ENCODE results near the gene SHISA5.
"Not testable (repeated sequence)": the region's sequence is repeated elsewhere in the genome, so short reads cannot be mapped to it uniquely, and the experiment has no call there.

The SHISA5 gene

GRCh38 chr3:48504051-48504946 is at the start of gene SHISA5:
SHISA5 (minus strand) TSS chr3:48504174; CDS start chr3:48504094, 80 bp downstream.
- peak within 1 kb of the TSS; percentile 68 for H3K4me3 ChIP-seq (ENCODE audit: control insufficient read depth, low read depth, low read length)
- peak; percentile 71 for DNase-seq (ENCODE audit: low read depth)
- no peak for TF ChIP-seq CTCF (conservative IDR thresholded peaks at IDR 0.05; ENCODE audit: control insufficient read depth, insufficient read depth, low read depth, low read length)

GRCh38 chr3:48553361-48553760 is 49.4 kb upstream of the SHISA5 start:
- no peak for DNase-seq (ENCODE audit: low read depth)
- no peak overlapping the region for H3K4me3 ChIP-seq (ENCODE audit: control insufficient read depth, low read depth, low read length)
- no peak for TF ChIP-seq CTCF (conservative IDR thresholded peaks at IDR 0.05; ENCODE audit: control insufficient read depth, insufficient read depth, low read depth, low read length)

- TF ChIP-seq CTCF (conservative IDR thresholded peaks at IDR 0.05; ENCODE audit: control insufficient read depth, insufficient read depth, low read depth, low read length) = no peak
- H3K4me3 ChIP-seq (ENCODE audit: control insufficient read depth, low read depth, low read length) = no peak overlapping the region
- no peak for DNase-seq (ENCODE audit: low read depth)
Observed at GRCh38 chr3:48552111-48552951, 48.4 kb upstream of the SHISA5 start.

- H3K4me3 ChIP-seq (ENCODE audit: control insufficient read depth, low read depth, low read length); DNase-seq (ENCODE audit: low read depth): not testable (repeated sequence)
Observed at GRCh38 chr3:48551651-48552050, 47.7 kb upstream of the SHISA5 start.

- DNase-seq (ENCODE audit: low read depth) = peak; percentile 76
- no peak overlapping the region for H3K4me3 ChIP-seq (ENCODE audit: control insufficient read depth, low read depth, low read length)
- peak; percentile 98 for TF ChIP-seq CTCF (conservative IDR thresholded peaks at IDR 0.05; ENCODE audit: control insufficient read depth, insufficient read depth, low read depth, low read length)
Observed at GRCh38 chr3:48548729-48549705, 45.0 kb upstream of the SHISA5 start.

- DNase-seq (ENCODE audit: low read depth) = no peak
- no peak for TF ChIP-seq CTCF (conservative IDR thresholded peaks at IDR 0.05; ENCODE audit: control insufficient read depth, insufficient read depth, low read depth, low read length)
- H3K4me3 ChIP-seq (ENCODE audit: control insufficient read depth, low read depth, low read length) = no peak overlapping the region
Observed at GRCh38 chr3:48548126-48548525, 44.2 kb upstream of the SHISA5 start.

Measured in fibroblast of mammary gland (primary cell).